NCI-H2107 treated with DMSO at 0.1 percent for 48 hours (cell line): Measurements from ENCODE around the gene UQCRHL.
"Not testable (repeated sequence)": the region's sequence is repeated elsewhere in the genome, so short reads cannot be mapped to it uniquely, and the experiment has no call there.

Experiments used
- DNase-seq: peaks from one replicate; lab custom pipeline; 2025; ENCODE audit not compliant: unreplicated experiment; lab: John Stamatoyannopoulos, UW

UQCRHL gene

DNA sequence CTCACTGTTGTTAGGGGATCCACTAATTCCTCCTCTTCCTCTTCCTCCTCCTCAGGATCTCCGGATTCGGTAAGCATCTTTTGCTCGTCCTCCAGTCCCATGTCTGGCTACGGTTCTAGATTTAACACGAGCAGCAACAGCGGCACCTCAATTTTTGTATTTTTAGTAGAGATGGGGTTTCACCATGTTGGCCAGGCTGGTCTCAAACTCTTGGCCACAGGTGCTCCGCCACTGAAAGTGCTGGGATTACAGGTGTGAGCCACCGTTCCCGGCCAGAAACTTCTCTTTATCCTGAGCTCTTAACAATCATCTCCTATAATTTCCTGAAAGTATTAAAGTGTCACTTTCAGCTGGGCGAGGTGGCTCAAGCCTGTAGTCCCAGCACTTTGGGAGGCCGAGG, at the start of gene UQCRHL:
Gene UQCRHL (minus strand): TSS at position 101 of the 400 bp plus-strand sequence. CDS start 0 bp downstream, at position 101.
- DNase-seq: not testable (repeated sequence)

DNA sequence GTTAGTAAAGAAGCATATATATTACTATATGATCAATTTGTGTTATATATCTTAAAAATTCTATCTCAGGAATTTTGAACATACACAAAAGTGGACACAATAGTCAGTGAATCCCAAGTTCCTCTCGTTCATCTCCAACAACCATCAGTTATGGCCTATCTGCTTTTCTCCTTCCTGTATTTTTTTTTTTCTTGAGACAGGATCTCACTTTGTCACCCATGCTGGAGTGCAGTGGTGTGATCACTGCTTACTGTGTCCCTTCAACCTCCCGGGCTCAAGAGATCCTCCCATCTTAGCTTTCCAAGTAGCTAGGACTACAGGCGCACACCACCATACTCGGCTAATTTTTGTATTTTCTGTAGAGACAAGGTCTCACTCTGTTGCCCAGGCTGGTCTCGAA, 49.4 kb upstream of the UQCRHL start:
- DNase-seq: no peak

- no peak for DNase-seq
Measured at GRCh38 chr1:15852828-15853302, 45.4 kb upstream of the UQCRHL start.

DNA sequence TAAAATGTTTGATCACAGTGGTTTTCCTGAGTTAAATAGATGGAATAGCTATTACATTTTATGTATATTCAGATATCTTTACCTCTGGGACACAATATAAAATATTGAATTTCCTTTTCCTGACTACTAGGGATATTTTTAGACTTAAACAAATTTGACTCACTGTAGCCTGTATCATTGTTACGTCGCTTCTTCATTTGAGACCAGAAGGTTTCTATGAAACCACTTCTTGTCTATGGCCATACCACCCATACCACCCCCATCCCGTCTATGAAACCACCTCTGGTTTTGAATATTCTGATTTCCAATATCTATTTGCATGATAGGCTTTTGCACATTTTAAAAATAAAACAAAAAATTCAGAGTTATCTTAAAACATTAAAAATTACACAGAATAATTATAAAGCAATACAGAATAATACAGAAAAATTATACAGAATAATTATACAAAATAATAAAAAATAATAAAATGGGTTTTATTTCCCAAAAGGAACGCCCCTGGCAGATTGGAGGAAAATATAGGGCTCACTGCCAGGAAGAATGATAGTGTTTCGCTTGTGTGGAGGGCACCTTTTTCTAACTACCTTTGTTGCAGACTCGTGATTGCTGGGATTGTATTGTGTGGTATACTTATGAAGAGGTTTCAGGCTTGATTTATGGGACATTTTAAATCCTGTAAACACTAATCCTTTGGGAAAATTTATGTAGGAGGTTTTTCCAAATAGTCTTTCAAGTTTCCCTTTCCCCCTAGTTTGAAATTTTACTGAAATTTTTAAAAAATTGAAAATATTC, 44.8 kb upstream of the UQCRHL start:
- peak; percentile 58 for DNase-seq

DNA sequence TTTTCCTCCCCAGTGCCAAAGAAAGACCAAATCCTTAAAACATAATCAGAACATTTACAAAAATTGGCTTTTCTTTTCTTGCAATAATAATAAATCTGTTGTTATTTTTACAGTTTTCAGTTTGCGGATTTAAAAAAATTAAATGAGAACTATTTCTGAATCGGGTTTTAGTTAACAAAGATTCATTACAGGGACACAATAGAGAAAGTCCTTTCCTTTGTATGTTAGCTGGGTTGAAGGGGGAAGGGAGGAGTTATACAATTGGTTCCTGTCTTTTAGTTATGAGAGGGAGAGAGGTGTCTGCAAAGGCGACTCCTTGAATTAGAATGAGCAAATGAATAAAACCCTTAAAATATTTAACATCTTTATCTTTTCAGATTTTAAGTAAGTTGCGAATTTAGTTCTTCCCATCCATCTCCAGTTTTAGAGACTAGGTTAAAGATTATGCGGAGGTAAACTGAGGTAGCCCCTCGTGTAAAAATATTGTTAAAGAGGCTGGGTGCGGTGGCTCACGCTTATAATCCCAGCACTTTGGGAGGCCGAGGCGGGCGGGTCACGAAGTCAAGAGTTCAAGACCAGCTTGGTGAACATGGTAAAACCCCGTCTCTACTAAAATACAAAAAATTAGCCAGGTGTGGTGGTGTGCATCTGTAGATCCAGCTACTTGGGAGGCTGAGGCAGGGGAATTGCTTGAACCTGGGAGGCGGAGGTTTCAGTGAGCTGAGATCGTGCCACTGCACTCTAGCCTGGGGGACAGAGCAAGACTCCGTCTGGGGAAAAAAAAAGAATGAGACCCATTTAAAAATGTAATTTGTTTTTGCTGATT, 44.0 kb upstream of the UQCRHL start:
- peak; percentile 12 for DNase-seq

GRCh38 chr1:15850471-15851001, 43.1 kb upstream of the UQCRHL start:
- DNase-seq: no peak

- DNase-seq: peak; percentile 90
Measured at GRCh38 chr1:15849775-15850324, 42.4 kb upstream of the UQCRHL start.

- peak; percentile 85 for DNase-seq
Measured at GRCh38 chr1:15848929-15849774, 41.7 kb upstream of the UQCRHL start.

GRCh38 chr1:15848143-15848928, 40.9 kb upstream of the UQCRHL start:
- DNase-seq: no peak

- DNase-seq: no peak
Measured at GRCh38 chr1:15847893-15848142, 40.4 kb upstream of the UQCRHL start.

DNA sequence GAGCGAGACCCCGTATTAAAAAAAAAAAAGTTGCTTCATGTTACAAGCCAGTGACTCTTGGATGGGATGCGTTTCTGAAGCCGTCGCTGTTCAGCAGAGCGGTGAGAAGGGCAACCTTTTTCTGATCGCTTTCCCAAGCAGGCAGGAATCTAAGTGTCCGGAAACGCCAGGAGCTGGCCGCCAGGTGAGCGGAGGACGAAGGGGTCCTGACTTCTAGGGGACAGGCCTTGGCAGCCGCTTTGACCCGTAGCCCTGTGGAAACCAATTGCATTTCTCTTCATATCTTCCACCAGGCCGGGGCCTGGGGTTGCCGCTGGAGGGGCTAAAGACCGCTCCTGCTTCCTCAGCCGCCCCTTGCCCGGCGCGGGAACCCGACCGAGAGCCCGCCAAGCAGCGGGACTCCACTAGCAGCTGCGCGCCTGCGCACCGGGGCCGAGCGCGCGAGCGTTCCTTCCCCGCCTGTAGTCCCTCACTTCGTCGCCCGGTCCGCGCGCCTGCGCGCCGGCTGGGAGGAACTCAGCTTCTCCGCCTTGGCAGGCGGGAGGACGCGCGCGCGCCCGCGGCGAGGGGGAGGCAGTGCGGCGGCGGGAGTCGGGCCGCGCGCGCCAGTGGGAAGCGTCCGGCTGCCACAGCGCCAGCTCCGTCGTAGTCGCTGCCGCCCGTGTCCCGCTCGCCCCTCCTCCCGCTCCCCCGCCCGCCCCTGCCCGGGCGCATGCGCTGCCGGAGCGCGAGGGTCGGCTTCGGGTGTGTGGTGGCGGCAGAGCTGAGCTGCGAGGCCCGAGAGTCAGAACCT, 39.8 kb upstream of the UQCRHL start, which contains the start of gene SPEN:
Gene SPEN (plus strand): TSS at position 608 of the 793 bp plus-strand sequence. CDS start 361 bp downstream, outside the sequence.
- DNase-seq: peak; percentile 94

GRCh38 chr1:15846056-15846455, 38.6 kb upstream of the UQCRHL start:
- not testable (repeated sequence) for DNase-seq

- DNase-seq: peak; percentile 22
Measured at GRCh38 chr1:15843826-15844572, 36.5 kb upstream of the UQCRHL start.

- no peak for DNase-seq
Measured at GRCh38 chr1:15838721-15839120, 31.3 kb upstream of the UQCRHL start.

DNA sequence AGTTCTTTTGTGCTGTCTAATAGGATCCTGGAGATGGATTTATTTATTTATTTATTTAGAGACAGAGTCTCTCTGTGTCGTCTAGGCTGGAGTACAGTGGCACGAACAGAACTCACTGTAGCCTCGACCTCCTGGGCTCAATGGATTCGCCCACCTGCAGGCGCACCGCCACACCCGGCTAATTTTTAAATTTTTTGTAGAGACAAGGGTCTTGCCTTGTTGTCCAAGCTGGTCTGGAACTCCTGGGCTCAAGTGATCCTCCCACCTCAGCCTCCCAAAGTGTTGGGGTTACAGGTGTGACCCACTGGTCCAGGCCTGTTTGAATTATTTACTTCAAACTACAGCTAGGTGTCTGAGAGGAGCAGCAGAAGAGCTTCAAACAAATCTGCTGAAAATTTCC, 30.5 kb upstream of the UQCRHL start:
- DNase-seq: no peak

DNA sequence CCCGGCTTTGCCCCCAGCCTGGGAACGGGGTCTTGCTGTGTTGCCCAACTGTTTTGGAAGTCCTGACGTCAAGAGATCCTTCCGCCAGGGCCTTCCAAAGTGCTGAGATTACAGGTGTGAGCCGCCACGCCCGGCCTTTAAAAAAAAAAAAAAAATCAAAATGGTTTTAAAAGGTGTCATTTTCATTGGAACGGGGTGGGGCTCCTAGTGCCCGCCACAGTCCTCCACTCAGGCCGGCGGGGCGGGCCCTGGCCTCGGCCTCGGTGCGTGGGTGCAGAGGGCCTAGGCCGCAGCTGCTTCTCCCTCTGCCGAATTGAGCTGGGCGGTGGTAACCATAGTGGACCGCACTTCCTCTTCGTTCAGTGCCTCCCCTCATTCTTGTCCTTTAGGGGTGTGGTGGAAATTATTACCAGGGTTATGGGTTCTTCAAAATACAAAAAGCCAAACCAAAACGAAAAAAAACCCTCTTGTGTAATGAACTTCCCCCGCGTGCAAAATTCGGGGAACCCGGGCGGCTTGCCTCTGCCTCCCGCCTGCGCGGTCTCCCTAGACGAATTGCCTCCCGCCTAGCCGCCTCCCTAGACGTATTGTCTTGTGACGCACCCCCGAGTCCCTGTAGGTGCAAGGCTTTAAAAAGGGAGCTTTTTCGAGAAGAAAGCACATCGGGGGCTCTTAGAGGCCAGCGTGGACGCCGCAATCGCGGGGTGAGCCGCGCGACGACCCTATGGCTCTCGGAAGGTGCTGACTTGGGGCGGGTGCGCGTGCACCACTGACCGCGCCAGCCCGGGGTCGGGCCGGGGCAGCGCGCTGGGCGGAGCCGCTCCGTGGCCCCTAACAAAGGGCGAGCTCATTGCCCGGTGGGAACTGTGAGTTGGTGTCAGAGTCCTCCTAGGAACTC, 29.6 kb upstream of the UQCRHL start:
- DNase-seq: no peak

- not testable (repeated sequence) for DNase-seq
Measured at GRCh38 chr1:15836511-15836771, 29.0 kb upstream of the UQCRHL start.
